GF-D8 (cell line): ENCODE measurements around the gene SERGEF.

ENCODE experiments used
- DNase-seq: peaks from one replicate; lab custom pipeline; 2025; lab: John Stamatoyannopoulos, UW

SERGEF gene

DNA sequence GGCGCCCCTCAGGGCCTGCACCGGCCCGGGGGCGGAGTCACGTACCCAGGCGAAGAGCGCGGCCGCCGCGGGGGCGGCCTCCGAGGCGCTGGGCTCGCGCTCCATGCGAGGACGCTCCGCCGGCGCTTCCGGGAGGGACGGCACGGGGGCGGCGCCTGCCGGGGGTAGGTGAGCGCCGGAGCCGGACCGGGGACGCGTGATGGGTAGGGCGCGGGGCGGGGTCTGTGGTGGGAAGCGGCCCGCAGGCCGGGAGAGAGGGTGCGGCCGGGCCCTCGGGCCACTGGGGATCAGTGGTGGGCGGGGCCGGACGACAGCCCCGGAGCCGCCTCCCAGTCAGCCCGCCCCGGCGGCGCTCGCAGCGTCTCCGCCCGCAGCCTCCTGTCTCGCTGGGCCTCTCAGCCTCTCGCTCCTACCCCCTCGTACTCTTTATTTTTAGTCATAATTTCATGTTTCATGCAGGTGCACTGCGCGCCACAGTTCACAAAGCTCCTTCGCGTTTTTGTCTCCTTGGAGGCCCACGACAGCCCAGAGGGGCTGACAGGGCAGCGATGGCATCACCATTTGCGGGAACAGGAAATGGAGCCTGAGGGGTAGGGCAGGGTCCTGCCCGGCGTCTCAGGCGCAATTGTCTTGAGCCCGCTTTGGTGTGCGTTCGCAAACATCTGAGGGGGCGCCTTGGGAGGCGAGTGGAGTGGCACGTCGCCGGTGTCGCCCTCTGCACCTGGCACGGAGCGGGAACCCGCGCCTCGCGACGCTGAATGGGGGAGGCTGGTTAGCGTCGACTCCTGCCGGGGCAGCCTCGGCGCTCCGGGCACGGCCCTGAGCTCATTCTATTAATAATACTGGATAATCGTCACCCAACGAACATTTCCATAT, at the start of gene SERGEF:
SERGEF (minus strand) TSS at position 142 of the 876 bp plus-strand sequence; CDS start at position 105, 37 bp downstream.
- DNase-seq, result peak; percentile 59

DNA sequence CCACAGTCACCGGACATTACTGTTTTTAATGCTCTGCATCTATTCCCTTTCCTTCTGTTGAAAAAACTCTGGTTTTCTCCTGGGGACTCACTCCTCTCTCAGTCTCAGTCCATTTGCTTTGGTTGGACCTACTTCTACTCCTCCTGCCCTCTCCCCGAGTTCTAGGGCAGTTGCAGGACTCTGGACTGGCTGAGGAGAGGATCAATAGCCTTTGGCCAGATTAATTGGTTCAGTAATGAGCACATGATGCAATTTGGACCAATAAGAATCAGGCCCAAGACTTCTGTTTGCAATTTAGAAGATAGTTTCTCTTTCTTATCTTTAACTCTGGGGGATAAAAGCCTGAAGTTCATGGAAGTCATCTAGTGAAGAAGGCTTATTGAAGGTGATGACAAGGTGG, 48.5 kb upstream of the SERGEF start:
- DNase-seq, result no peak

DNA sequence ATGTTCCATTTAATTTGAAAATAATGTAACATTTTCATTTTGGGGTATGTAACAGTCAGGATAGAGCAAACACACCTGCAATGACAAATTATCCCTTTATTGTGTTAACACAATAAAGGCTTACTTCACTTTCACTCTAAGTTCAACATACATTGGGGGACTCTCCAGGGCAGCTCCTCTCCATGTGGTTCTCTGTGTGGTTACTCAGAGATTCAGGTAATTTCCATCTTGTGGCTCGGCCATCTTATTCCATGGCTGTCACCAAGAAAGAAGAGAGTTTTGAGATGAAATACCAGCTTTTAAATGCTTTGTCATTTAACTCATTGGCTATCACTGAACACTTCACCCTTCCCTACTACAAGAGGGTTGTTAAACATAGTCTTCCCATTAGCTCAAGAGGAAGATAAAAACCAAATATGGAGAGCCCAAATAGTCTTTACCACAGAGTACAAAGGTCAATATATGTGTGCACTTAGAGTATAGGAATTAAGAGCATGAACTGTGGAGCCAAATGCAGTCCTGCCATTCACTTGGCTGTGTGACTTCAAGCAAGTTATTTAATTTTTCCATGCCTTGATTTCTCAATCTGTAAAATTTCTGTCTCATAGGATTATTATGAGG, 43.8 kb upstream of the SERGEF start:
- no peak for DNase-seq

DNA sequence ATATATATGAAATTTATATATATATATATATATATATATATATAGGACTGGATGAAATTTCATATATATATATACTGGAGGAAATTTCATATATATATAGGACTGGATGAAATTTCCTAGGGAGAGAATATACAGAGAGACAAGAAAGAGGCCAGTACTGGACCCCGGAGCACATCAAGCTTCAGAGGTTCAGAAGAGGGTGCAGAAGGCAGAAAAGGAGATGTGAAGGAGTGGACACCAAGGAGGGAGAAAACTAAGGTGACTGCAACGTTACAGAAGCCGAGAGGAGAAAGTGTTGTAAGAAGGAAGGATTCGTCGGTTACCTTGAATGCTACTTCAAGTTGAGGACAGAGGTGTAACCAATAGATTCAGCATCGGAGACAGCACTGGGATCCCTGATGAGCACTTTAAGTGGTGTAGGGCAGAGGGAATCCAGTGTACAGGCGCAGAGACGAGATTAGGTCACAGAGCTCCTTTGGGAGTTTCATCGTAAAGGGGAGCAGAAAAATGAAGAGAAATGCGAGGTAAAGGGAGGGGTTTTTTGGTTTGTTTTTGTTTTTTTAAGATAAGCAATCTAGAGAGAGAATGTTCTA, 41.8 kb upstream of the SERGEF start:
- DNase-seq, result no peak

DNA sequence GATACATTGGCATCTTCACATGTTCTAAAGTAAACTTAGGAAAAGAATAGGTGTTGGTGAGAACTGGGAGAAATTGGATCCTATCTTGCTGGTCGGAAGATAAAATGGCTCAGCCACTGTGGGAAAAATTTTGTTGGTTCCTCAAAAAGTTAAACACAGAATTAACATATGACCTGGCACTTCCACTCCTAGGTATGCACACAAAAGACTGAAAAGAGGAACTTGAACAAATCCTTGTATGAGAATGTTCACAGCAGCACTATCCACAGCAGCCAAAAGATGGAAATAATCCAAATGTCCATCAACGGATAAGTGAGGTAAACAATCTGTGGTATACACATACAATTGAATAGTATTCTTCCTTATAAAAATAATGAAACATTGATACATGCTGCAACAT, 38.0 kb upstream of the SERGEF start:
- DNase-seq, result no peak

DNA sequence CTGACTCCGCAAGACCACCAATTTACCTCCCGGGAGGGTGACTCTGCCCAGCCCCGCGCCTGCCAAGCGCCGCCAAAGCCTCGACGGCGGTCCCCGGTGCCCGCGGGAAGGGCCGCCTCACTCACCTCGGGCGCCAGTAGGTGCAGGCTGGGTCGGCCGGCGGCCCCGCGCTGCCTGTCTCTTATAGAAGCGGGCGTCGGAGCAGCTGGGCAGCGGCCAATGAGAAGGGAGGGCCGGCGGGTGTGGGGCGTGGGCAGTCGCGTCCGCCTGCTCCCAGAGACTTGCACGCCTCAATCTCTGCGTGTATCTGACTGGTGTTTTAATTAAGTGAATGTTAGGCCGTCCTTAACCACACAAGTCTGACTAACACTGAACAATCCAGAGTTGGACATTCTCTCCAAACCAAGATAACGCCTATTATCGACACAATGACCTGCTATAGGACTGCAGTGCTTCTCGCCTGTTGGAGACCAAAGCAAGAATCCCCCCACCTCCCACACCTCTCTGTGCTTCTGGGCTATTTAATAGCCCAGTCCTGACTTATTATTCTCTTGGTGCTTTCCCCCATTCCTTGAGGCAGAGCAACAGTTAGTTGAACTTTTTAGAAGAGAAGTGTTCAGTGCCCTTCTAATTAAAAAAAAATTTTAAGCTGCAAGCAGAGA, 33.4 kb upstream of the SERGEF start, which contains the start of gene TPH1:
TPH1 (minus strand) TSS at position 154 of the 662 bp plus-strand sequence. CDS start 5,507 bp downstream, outside the sequence.
- DNase-seq, result no peak

DNA sequence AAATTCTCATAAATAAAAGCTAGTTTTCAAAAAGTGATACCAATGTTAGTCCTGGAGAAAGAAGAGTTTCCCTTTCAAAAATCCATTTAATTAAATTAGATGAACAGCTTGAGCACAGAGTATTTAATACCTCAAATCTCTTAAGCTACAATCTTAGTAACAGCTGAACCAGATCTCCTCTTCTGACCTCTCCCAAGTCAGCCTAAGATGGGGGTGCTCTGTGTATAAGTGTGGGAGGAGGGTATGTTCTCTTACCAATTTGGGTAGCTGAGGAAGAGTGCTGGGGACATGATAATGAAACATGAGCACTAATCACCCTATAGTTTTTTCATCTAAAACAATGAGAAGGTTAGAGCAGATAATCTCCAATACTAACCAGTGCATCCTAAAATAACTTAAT, 23.6 kb upstream of the SERGEF start:
- no peak for DNase-seq

DNA sequence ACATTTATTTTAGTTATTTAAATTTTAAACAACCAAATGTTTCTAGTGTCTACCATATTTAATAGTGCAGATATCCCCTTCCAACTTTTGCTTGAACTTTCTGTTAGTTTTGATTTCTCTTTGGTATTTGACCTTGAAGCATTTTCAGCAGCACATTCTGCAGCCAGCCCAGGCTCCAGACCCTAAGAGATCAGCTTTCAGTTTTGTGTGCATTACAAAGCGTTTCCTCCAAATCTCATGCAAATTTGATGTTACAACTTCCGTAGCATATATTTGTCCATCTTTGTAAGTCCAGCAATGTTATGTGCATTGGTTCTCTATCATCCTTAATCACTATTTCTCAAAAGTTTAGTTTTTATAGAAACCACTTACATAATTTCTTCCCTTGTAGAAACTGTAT, 14.6 kb upstream of the SERGEF start:
- no peak for DNase-seq

DNA sequence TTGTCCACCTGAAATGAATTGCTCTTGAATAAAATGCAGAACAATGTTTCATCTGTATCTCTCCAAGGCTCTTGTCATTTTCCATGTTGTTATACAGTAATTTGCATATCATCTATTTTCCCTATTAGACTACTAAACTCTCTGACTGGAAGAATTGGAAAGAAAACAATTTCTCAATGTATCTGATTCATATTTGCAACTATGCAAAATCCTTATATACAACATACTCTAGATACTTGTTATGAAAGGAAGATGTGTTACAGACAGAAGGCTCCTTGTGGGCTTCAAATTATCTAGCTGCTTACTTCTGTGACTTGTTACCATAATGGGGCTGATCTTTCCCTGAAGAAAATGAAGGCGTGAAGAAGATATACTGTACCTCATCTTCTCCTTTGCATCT, 9.6 kb upstream of the SERGEF start:
- DNase-seq, result no peak

DNA sequence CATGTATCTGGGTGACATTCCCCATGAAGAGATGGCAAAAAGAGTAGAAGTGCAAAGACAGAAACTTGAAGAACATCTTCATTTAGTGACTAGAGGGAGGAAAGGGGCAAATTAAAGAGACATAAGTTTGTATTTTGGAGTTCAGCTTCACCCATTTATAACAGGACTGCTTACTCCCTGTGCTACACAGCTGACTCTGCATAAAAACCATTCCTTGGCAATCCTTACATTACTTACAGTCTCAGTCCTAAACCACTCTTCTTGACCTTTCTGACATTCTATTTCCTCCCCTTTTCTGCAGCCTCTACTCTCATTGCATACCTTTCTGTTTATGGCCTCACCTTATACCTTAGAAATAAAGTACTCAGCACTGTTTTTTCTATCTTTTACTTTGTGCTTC, 6.8 kb upstream of the SERGEF start:
- DNase-seq, result no peak

DNA sequence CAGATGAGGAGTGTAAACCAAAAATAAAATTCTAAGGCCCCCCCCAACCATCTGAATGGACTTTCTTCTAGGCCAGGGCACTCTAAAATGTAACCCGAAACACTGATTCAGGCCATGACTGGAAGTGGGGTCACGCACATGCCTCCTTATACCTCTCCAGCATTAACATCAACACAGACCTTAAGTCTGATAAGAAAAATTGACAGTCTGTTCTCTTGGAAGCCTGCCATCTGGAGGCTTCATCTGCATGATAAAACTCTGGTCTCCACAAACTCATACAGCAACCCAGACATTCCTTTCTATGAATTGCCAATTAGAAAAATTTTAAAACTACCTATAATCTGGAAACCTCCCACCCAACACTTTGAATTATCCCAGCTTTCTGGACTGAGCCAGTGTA, 3.9 kb upstream of the SERGEF start:
- no peak for DNase-seq

DNA sequence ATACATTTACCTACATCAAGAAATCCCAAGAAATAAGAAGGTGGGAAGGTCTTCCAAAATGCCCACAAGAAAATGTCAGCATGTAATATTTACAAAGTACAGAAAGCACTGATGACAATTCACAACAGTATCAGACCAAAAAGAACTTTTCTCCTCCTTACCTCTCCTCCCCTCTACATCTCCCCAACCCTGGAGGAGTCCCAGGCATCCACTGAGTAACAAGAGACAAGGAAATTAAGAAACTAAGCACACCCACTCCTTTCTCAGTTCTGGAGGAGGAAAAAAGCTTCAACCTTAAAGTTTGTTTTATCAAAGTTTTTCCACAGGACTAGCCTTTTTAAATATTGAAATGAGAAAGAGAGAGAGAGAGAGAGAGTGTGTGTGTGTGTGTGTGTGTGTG, 2.0 kb upstream of the SERGEF start:
- DNase-seq, result no peak

DNA sequence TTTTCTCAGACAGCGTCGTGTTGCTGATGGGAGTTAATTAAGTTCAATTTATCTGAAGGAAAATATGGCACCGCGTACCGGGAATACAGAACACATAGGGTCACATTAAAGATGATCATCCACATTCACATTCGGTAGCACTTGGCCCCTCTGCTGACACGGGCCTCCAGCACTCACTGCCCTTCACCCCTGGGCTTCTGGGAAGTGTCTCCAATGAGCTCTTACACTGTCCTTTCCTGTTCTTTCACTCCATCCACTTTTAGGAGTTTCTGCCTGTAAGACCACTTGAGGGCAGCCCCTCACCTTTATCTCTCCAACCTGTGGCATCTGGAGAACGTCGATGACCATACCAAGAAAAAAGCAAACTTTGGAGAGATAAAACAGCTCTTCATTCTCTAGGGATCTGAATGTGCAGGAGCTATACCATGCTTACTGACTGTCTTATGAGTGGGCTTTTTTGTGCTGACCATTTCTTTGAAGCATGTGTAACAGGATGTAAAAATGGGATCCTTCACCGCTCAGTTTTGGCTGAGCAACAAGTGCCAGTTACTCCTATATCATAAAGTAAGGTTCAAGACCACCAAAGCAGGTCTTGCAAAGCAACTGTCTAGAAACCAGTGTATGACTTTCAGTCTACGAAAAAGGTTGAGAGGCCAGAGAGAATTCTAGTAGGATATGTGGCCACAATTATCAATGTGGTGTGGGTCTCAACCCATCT, 1.1 kb upstream of the SERGEF start:
- DNase-seq, result no peak

DNA sequence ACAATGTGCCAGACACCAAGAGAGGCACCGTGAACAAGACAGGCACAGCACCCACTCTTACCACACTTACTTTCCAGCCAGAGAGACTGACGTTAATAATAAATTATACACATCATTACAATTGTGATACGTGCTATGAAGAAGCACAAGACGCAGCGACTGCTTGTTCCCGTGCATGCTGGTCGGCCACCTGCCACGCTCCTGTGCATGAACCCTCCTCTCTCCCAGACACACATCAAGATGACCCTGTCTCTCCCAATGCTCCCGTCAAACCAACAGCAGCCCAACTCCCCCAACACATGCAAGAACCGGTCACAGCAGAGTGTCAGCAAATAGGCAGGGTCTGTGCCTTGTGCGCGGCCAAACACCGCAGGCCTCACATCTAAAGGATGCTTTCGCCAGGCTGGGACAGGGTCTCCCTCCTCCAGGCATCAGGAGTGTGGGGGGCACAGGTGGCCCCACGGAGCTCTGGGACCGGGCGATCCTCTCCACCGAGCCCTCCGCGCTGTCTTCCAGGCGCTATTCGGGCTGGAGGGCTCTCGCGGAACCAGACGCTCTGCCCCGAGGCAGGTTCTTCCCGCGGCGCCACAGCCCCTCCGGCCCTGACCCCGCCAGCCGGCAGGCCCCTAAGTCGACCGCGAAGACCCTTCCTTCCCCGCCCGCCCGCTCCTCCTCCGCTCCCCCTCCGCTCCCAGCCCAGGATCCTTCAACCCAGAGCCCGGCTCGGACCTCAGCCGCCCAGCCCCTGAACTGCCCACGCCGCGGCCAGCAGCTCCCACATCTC, 533 bp downstream of the SERGEF start:
- DNase-seq, result no peak

DNA sequence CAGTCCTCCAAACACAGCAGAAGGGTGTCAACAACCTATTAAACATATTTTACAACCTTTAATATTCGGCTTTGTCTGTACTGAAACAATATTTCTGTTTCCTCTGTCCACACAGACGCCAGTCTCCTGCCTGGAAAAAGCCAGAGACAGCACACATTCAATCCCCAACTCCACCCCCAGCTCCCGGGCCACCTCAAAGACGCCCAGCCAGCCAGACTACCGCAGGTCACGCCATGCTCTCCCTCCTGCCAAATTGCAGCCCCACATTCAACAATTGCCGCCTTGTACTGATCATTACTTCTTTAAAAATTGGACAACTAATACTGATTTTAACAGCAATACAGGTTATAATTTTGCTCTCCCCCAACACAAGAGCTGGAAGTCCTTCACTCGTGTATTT, 1.2 kb downstream of the SERGEF start:
- DNase-seq, result no peak

DNA sequence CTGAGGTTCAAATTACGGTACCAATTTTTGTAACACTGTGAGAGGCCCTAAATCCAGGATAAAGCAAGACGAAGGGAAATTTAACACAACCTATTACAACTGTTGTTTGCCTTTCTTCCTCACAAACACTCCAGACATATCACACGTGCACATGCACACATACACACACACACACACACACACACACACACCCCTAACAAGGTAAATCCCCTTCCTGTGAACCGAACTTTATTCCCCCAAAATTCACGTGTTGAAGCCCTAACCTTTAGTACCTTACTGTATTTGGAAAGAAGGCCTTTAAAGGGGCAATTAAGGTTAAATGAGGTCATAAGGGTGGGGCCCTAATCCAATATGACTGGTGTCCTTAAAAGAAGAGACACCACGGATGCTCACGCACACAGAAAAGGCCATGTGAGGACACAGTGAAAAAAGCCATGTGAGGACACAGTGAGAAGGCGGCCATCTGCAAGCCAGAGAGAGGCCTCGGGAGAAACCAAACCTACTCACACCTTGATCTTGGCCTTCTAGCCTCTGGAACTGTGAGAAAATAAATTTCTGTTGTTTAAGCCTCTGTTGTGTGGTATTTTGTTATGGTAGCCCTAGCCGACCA, 1.8 kb downstream of the SERGEF start:
- DNase-seq, result no peak

DNA sequence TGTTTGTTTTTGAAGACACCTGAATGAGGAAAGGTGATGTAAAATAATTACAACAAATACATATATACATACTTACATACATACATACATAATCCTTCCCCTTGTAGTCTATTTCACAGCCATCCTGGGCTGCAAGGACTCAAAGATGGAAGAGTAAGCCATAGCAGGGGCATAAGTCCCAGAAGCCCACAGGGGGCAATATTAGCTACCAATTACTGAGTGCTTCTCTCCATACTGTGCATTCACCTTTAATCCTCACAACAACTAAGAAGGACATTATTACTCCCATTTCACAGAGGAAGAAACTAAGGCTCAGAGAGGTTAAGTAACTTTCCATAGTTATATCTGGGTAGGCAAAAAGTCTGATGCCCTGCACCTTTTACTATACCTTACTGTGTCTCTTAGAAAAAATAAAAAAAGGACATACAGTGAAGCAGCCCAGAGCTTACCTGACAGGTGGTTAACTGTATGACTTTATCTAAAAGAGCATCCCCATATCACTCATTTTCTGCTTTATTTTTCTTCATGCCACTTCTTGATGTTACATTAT, 2.7 kb downstream of the SERGEF start:
- DNase-seq, result no peak

DNA sequence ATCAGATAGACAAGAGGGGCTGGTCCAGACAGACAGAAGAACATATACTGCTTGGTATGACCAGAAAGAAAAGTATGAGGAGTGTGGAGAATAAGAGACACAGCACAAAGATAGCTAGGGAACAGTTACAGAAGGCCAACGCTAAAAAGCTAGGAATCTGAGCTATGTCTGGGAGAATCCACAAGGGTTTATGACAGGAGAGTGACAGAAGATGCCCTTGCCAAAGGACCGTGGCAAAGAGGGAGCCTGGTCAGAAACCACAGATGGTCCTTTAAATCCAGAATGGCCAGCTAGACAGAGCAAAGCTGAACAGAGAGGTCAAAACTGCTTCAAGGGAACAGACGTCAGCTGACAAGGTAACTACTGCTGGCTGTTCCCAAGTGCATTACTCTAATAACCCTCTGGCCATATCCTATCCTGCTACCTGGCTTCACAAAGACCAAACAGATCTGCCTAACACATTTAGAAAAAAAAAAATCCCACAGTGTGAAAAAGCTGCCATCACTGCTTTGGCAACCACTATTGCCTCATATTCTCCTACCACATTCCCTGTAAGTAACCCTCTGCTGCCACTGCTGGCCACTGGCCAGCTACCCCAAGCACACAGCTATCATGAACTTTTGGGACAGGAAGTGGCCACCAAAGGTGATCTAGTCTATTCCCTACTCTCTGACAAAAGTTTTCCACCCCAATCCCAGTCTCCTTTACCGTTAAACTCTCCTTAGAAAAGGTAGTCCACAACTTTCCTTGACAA, 7.3 kb downstream of the SERGEF start:
- DNase-seq, result peak; percentile 19

DNA sequence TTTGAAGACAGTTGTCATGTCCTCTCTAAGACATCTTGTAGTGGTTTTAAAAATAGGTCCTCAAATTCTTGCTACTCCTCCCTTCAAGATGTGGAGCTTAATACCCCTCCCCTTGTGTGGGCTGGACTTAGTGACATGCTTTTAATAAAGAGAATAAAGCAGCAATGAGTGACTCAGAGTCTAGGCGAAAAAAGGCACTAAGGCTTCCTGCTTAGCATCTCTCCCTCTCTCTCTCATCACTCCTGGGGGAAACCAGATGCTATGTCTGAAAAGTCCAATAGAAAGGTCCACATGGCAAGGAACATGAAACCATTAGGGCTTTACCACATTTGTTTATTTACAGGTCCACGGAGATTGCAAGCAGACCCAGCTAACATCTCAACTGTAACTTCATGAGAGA, 11.7 kb downstream of the SERGEF start:
- DNase-seq, result no peak

DNA sequence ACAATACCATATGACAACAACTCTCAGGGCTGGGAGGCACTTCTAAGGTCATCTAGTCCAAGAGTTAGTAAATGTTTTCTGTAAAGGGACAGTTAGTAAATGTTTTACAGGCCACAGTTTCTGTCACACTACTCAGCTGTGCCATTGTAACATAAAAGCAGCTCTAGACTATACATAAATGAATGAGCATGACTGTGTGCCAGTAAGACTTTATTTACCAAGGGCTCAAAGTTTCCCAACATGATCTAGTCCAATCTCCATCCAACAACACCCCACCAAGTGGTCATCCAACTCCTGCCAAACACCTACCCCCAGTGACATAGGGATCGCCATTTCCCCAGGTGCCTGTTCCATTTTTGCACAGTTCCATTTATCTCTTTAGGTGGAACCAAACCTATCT, 12.1 kb downstream of the SERGEF start:
- no peak for DNase-seq
